Mammary epithelial cell (primary cell): ENCODE measurements around the gene KIAA1586.

Experiments used
- CTCF ChIP-seq, 2 donors: IDR thresholded peaks in 1 of 2; conservative IDR thresholded peaks in 1 of 2; 2 replicates each; pipeline ENCODE4 v1.5.1; 2011 to 2012; ENCODE audit warnings: inconsistent platforms in 2 of 2, low read length in 2 of 2, mild to moderate bottlenecking in 2 of 2, control low read depth in 1 of 2, low read depth in 1 of 2; ENCODE audit not compliant: insufficient read depth in 1 of 2; ENCODE audit errors: extremely low read depth in 1 of 2
- EZH2 ChIP-seq: IDR thresholded peaks from 2 replicates; pipeline ENCODE4 v1.6.1; 2012; ENCODE audit warnings: low read length, inconsistent platforms, borderline replicate concordance

GRCh38 chr6:57006101-57006500 is 40.4 kb upstream of the KIAA1586 start:
- TF ChIP-seq CTCF (conservative IDR thresholded peaks at IDR 0.05 in 1 of 2, IDR thresholded peaks at IDR 0.05 in 1 of 2; ENCODE audit: extremely low read depth in 1 of 2, insufficient read depth in 1 of 2, low read depth in 1 of 2, low read length in 2 of 2): no peak
- no peak for TF ChIP-seq EZH2
